HG02884 (cell line): ENCODE results near the gene TRMT10C.
"Not testable (repeated sequence)": the region's sequence is repeated elsewhere in the genome, so short reads cannot be mapped to it uniquely, and the experiment has no call there.

Experiments used
- ATAC-seq: cut with Tn5 transposase; IDR thresholded peaks from one replicate; pipeline ENCODE4 v1.9.1; 2021; ENCODE audit warnings: mild to moderate bottlenecking, moderate library complexity; ENCODE audit not compliant: unreplicated experiment

The TRMT10C gene

DNA sequence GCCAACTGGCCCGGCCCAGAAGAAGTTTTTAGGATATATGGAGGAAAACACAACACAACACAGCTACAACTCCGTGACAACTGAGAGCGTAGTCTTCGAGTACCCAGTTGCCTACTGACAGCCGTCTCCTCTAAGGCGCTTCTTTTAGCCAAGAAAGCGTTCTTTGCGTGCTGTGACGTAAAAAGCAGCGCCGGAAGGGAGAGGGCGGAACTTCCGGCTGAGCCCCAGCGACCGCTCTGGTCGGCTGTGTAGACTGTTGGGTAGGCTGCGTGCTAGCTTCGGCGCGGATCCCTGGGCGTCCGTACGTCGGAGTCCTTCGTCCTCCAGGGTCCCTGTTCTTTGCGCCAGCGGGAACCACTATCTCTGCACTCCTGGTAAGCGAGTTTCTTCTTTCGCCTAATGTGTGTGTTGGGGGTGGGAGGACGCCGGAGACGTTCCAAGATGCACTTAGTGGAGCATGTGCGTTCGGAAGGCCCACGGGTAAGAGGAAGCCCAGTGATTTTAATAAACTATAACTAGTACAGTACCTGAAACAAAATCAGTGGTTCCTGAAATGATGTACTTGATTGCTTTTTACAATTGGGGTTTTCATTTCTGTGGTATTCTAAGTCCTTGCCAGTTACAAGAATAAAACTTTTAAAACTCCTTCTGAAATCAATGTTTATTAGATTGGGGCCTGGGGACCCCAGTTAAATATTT, at the start of gene TRMT10C:
Gene TRMT10C, plus strand, starts transcription at position 239 of the 699 bp plus-strand sequence. CDS start 2,914 bp downstream, outside the sequence.
- peak; percentile 99 for ATAC-seq

GRCh38 chr3:101512396-101512645, 49.3 kb upstream of the TRMT10C start:
- ATAC-seq: peak; percentile 44

DNA sequence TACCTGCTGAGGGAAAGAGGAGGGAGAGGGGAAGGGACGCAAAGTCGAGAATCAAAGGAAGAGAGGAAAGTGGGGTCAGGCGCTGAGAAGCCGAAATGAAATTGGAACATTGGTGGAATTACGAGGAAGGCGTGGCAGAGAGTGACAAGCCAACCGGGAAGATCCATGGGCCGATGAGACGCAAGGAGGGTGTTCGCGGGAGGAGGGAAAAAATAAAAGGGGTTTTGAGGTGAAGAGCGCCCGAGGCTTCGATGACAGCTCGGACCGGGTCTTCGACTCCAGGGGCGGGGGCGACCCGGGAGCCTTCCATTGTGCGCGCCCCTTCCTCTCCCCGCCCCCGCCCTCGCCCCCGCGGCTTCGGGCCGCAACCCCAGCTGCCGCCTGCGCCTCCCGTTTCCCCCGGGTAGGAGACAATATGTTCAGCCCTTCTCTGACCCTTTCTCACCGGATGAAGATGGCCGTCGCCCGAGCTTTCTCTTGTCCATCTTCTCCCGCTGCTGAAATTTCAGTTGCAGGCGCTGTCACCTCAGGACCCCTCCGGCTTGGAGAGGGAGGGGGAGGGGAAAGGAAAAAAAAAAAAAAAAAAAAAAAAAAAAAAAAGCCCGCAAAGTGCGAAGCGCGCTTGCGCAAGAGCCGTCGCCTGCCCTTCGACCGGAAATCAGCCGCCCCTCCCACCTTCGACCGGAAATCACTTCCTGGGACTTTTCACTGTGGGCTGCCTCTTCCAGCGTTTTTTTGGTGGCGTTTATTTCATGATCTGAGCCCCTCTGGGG, 48.8 kb upstream of the TRMT10C start, which contains the start of gene SENP7:
Gene SENP7, minus strand, starts transcription at position 567 of the 773 bp plus-strand sequence. Its CDS starts 82 bp downstream, at position 485.
- ATAC-seq: peak; percentile 59

DNA sequence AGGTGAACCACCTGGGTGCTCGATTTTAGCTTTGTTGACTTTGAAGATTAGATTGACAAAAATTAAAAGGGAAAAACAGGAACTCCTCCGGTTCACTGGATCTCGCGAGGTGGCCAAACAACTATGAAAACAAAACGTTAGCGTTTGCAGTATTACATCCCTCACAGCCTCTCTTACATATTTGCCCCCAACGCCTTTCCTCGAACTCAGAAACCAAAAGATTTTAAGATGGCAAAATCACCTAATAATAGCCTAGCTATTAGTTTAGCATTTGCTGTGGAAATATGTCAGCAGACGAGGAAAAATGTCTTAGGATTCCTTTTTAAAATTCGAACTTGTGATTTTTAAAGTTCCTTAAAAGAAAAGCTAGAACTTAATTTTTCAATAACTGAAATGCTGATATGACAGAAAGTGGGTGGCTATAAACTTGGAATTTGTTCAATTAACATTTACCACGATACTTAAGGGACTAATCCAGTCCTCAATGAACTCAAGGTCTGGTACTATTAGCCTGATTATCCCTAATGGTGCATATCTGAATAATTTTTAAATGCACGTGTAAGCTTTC, 48.2 kb upstream of the TRMT10C start:
- peak; percentile 32 for ATAC-seq

DNA sequence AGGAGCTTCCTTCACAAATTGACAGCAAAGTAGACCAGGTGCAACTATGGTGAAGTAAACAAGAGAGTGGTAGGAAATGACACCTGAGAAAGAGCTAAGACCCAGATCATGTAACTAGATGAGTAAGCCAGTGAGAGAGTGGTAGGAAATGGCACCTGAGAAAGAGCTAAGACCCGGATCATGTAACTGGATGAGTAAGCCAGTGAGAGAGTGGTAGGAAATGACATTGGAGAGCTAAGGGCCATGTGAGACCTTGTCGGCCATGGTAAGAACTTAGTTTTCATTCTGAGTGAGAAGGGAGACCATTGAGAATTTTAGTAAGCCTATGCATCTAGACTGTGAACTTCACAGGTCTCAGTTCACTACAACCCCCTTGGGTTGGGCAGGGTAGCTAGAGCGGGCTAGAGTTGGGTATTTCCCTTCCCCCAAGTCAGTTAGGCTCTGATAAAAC, 43.2 kb upstream of the TRMT10C start:
- ATAC-seq: peak; percentile 97

- ATAC-seq: no peak
Measured at GRCh38 chr3:101519685-101520365, 41.8 kb upstream of the TRMT10C start.

GRCh38 chr3:101521211-101521701, 40.4 kb upstream of the TRMT10C start:
- ATAC-seq: no peak

DNA sequence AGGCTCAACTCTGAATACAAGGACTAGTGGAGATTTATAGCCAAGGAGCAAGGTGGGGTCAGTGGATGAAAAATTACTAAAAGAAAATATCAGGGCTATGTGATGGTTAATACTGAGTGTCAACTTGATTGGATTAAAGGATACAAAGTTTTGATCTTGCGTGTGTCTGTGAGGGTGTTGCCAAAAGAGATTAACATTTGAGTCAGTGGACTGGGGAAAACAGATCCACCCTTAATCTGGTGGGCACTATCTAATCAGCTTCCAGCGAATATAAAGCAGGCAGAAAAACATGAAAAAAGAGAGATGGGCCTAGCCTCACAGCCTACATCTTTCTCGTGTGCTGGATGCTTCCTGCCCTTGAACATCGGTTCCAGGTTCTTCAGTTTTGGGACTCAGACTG, 34.2 kb upstream of the TRMT10C start:
- ATAC-seq: no peak

- ATAC-seq: no peak
Measured at GRCh38 chr3:101527906-101528305, 33.8 kb upstream of the TRMT10C start.

DNA sequence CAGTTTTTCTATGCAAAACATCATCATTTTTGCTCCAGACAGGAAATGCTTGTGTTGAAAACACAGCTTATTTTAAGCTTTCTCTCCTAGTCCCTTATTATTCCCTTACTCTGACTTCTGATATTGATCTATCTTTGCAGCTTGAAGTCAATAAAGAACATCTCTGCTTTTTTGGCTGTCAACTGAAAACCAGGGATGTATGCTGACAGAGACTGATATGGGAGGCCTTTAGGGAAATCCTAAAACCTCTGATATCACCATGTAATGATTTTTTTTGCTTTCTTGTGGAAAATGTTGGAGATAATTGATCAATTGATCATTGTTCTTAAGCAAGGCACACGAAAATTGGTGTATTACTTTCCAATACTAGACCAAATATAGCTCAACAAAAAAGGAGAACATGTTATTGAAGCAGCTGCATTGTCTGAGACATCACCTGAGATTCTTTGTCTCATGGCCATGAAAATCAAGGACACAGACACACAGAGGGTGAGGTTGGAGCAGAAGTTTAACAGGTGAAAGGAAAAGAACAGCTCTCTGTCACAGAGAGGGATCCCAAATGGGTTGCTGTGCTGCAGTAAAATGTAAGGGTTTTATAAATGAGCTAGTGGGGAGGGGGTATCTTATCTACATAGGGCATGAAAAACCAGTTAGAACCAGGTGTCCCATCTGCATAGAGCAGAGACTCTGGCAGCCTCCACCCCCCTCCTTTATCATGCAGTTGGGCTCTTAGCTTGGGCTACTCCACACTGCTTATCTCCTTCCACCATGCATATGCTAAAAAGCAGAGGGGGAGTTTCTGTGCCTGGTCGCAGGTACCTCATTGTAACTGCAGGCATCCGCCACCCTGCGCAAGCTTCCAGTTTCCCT, 31.6 kb upstream of the TRMT10C start:
- no peak for ATAC-seq

- no peak for ATAC-seq
Measured at GRCh38 chr3:101530686-101531047, 31.0 kb upstream of the TRMT10C start.

- no peak for ATAC-seq
Measured at GRCh38 chr3:101531473-101532086, 30.1 kb upstream of the TRMT10C start.

GRCh38 chr3:101532783-101533602, 28.7 kb upstream of the TRMT10C start:
- ATAC-seq: no peak

- no peak for ATAC-seq
Measured at GRCh38 chr3:101533603-101533968, 28.1 kb upstream of the TRMT10C start.

- no peak for ATAC-seq
Measured at GRCh38 chr3:101535221-101535620, 26.4 kb upstream of the TRMT10C start.

- no peak for ATAC-seq
Measured at GRCh38 chr3:101536266-101536665, 25.4 kb upstream of the TRMT10C start.

- not testable (repeated sequence) for ATAC-seq
Measured at GRCh38 chr3:101536955-101537354, 24.7 kb upstream of the TRMT10C start.

- no peak for ATAC-seq
Measured at GRCh38 chr3:101542957-101543356, 18.7 kb upstream of the TRMT10C start.
